RPMI7951 (cell line): ENCODE measurements around the gene PDILT. TPM values are rescaled to one million over a fixed set of nuclear protein-coding genes. Genes with fewer than 3 reads are reported as not detected.
"Not testable (repeated sequence)": the region's sequence is repeated elsewhere in the genome, so short reads cannot be mapped to it uniquely, and the experiment has no call there.

Source experiments
- DNase-seq: peaks from one replicate; pipeline ENCODE4 v3.0.0-alpha.2; 2012; ENCODE audit warnings: low read depth
- total RNA-seq: library from RNA; depleted of rRNA; stranded (reverse); fragments of >200 nt; shearing (Covaris generic); gene quantifications from 2 replicates; pipeline ENCODE4 v1.2.3, GENCODE V29; 2014; rRNA removed

Gene PDILT
- total RNA-seq, result not detected in 2 replicates

GRCh38 chr16:20404637-20405036, at the start of gene PDILT:
TSS of gene PDILT (minus strand) at chr16:20404737. CDS start at chr16:20399300, 5,437 bp downstream.
- DNase-seq, result no peak

GRCh38 chr16:20453633-20454032, 49.1 kb upstream of the PDILT start:
- DNase-seq, result not testable (repeated sequence)

- DNase-seq, result not testable (repeated sequence)
Observed at GRCh38 chr16:20451364-20451763, 46.8 kb upstream of the PDILT start, which contains the start of gene ACSM2A. TSS of gene ACSM2A (plus strand) at chr16:20451521. CDS start at chr16:20460115, 8,594 bp downstream.

- not testable (repeated sequence) for DNase-seq
Observed at GRCh38 chr16:20446652-20447393, 42.3 kb upstream of the PDILT start.

- DNase-seq, result not testable (repeated sequence)
Observed at GRCh38 chr16:20441859-20442258, 37.3 kb upstream of the PDILT start.

GRCh38 chr16:20441191-20441590, 36.7 kb upstream of the PDILT start:
- no peak for DNase-seq

- not testable (repeated sequence) for DNase-seq
Observed at GRCh38 chr16:20440731-20441130, 36.2 kb upstream of the PDILT start.

- DNase-seq, result not testable (repeated sequence)
Observed at GRCh38 chr16:20439820-20440231, 35.3 kb upstream of the PDILT start.

GRCh38 chr16:20438950-20439349, 34.4 kb upstream of the PDILT start:
- DNase-seq, result not testable (repeated sequence)

GRCh38 chr16:20430948-20431347, 26.4 kb upstream of the PDILT start:
- DNase-seq, result no peak

- DNase-seq, result not testable (repeated sequence)
Observed at GRCh38 chr16:20430480-20430879, 25.9 kb upstream of the PDILT start.

GRCh38 chr16:20429499-20429898, 25.0 kb upstream of the PDILT start:
- not testable (repeated sequence) for DNase-seq

- not testable (repeated sequence) for DNase-seq
Observed at GRCh38 chr16:20427401-20427797, 22.9 kb upstream of the PDILT start.

- no peak for DNase-seq
Observed at GRCh38 chr16:20424129-20424866, 19.8 kb upstream of the PDILT start.

- DNase-seq, result not testable (repeated sequence)
Observed at GRCh38 chr16:20423772-20424128, 19.2 kb upstream of the PDILT start.

GRCh38 chr16:20421748-20422147, 17.2 kb upstream of the PDILT start:
- not testable (repeated sequence) for DNase-seq

- DNase-seq, result not testable (repeated sequence)
Observed at GRCh38 chr16:20419093-20419492, 14.6 kb upstream of the PDILT start.

- DNase-seq, result peak; percentile 10
Observed at GRCh38 chr16:20415541-20415940, 11.0 kb upstream of the PDILT start.

- DNase-seq, result no peak
Observed at GRCh38 chr16:20411055-20411454, 6.5 kb upstream of the PDILT start.

GRCh38 chr16:20410121-20410723, 5.7 kb upstream of the PDILT start:
- DNase-seq, result peak; percentile 4

- DNase-seq, result peak; percentile 28
Observed at GRCh38 chr16:20409398-20410120, 5.0 kb upstream of the PDILT start, which contains the start of gene ACSM5. TSS of gene ACSM5 (plus strand) at chr16:20409534. CDS start at chr16:20411485, 1,951 bp downstream.

GRCh38 chr16:20402651-20403050, 1.9 kb downstream of the PDILT start:
- no peak for DNase-seq
